ENCODE data around the gene MRPL21. TPM values are rescaled to one million over a fixed set of nuclear protein-coding genes. Genes with fewer than 3 reads are reported as not detected.
"Not testable (repeated sequence)": the region's sequence is repeated elsewhere in the genome, so short reads cannot be mapped to it uniquely, and the experiment has no call there.

MRPL21 gene
- total RNA-seq, 1 donor from 2014 or later: 53.2 TPM

GRCh38 chr11:68856425-68857030 is 47.1 kb downstream of the MRPL21 start:
- not testable (repeated sequence) for H3K27ac ChIP-seq (ENCODE audit: low read depth, low read length); H3K9me3 ChIP-seq (ENCODE audit: control insufficient read depth in 3 of 3, low read length in 3 of 3); H3K4me3 ChIP-seq (ENCODE audit: low read length in 3 of 3); H3K9ac ChIP-seq (ENCODE audit: low read depth in 1 of 3, low read length in 3 of 3); H3K36me3 ChIP-seq (ENCODE audit: control insufficient read depth in 3 of 3, insufficient read depth in 3 of 3, low read length in 3 of 3)
- Histone ChIP-seq H3K27me3 (ENCODE audit: control insufficient read depth in 3 of 3, insufficient read depth in 3 of 3, low read length in 3 of 3) (peaks cover 8 to 29% (median 19%) of the 10 kb centered on the region in 3 donors), H3K4me1 (ENCODE audit: control insufficient read depth in 3 of 3, insufficient read depth in 3 of 3, low read length in 3 of 3) (peaks cover 0 to 17% (median 0%) of the 10 kb centered on the region in 3 donors)

- H3K4me1 ChIP-seq (ENCODE audit: control insufficient read depth in 3 of 3, insufficient read depth in 3 of 3, low read length in 3 of 3): peaks cover 0 to 17% (median 0%) of the 10 kb centered on the region in 3 donors
- peak overlapping the region in 2 of 3 donors; percentile 14 to 45 for H3K9ac ChIP-seq (ENCODE audit: low read depth in 1 of 3, low read length in 3 of 3)
- H3K27ac ChIP-seq (ENCODE audit: low read depth, low read length): peak overlapping the region; percentile 30
Measured at GRCh38 chr11:68855205-68855981, 48.2 kb downstream of the MRPL21 start.

GRCh38 chr11:68854273-68854958 is 49.2 kb downstream of the MRPL21 start:
- H3K36me3 ChIP-seq (ENCODE audit: control insufficient read depth in 3 of 3, insufficient read depth in 3 of 3, low read length in 3 of 3): no peaks in the 10 kb centered on the region
- H3K27me3 ChIP-seq (ENCODE audit: control insufficient read depth in 3 of 3, insufficient read depth in 3 of 3, low read length in 3 of 3): peaks cover 9 to 29% (median 19%) of the 10 kb centered on the region in 3 donors
- no peak overlapping the region for H3K9ac ChIP-seq (ENCODE audit: low read depth in 1 of 3, low read length in 3 of 3)
- H3K4me3 ChIP-seq (ENCODE audit: low read length in 3 of 3): no peak overlapping the region
- no peak overlapping the region for H3K27ac ChIP-seq (ENCODE audit: low read depth, low read length)
- peaks cover 0 to 17% (median 0%) of the 10 kb centered on the region in 3 donors for H3K4me1 ChIP-seq (ENCODE audit: control insufficient read depth in 3 of 3, insufficient read depth in 3 of 3, low read length in 3 of 3)
- H3K9me3 ChIP-seq (ENCODE audit: control insufficient read depth in 3 of 3, low read length in 3 of 3): no peaks in the 10 kb centered on the region

More at GRCh38 chr11:68855205-68855981, 48.2 kb downstream of the MRPL21 start:
- Histone ChIP-seq H3K36me3 (ENCODE audit: control insufficient read depth in 3 of 3, insufficient read depth in 3 of 3, low read length in 3 of 3) (no peaks in the 10 kb centered on the region), H3K9me3 (ENCODE audit: control insufficient read depth in 3 of 3, low read length in 3 of 3) (no peaks in the 10 kb centered on the region), H3K4me3 (ENCODE audit: low read length in 3 of 3) (peak overlapping the region; percentile 40 to 60 (median 59)), H3K27me3 (ENCODE audit: control insufficient read depth in 3 of 3, insufficient read depth in 3 of 3, low read length in 3 of 3) (peaks cover 8 to 29% (median 19%) of the 10 kb centered on the region in 3 donors)

- H3K4me1 ChIP-seq (ENCODE audit: control insufficient read depth in 3 of 3, insufficient read depth in 3 of 3, low read length in 3 of 3): peaks cover 0 to 14% (median 0%) of the 10 kb centered on the region in 3 donors
Measured at GRCh38 chr11:68852628-68853027, 51.0 kb downstream of the MRPL21 start.

GRCh38 chr11:68848429-68848828 is 55.2 kb downstream of the MRPL21 start:
- Histone ChIP-seq H3K4me1 (ENCODE audit: control insufficient read depth in 3 of 3, insufficient read depth in 3 of 3, low read length in 3 of 3) (peaks cover 9 to 11% (median 10%) of the 10 kb centered on the region in 3 donors), H3K27me3 (ENCODE audit: control insufficient read depth in 3 of 3, insufficient read depth in 3 of 3, low read length in 3 of 3) (peaks cover under 1 to 6% (median 2%) of the 10 kb centered on the region in 3 donors), H3K27ac (ENCODE audit: low read depth, low read length) (no peak overlapping the region), H3K9ac (ENCODE audit: low read depth in 1 of 3, low read length in 3 of 3) (no peak overlapping the region), H3K36me3 (ENCODE audit: control insufficient read depth in 3 of 3, insufficient read depth in 3 of 3, low read length in 3 of 3) (no peaks in the 10 kb centered on the region), H3K9me3 (ENCODE audit: control insufficient read depth in 3 of 3, low read length in 3 of 3) (no peaks in the 10 kb centered on the region), H3K4me3 (ENCODE audit: low read length in 3 of 3) (no peak overlapping the region)

More at GRCh38 chr11:68852628-68853027, 51.0 kb downstream of the MRPL21 start:
- Histone ChIP-seq H3K9ac (ENCODE audit: low read depth in 1 of 3, low read length in 3 of 3) (no peak overlapping the region), H3K9me3 (ENCODE audit: control insufficient read depth in 3 of 3, low read length in 3 of 3) (no peaks in the 10 kb centered on the region), H3K36me3 (ENCODE audit: control insufficient read depth in 3 of 3, insufficient read depth in 3 of 3, low read length in 3 of 3) (no peaks in the 10 kb centered on the region), H3K27me3 (ENCODE audit: control insufficient read depth in 3 of 3, insufficient read depth in 3 of 3, low read length in 3 of 3) (peaks cover 9 to 29% (median 19%) of the 10 kb centered on the region in 3 donors), H3K4me3 (ENCODE audit: low read length in 3 of 3) (no peak overlapping the region), H3K27ac (ENCODE audit: low read depth, low read length) (no peak overlapping the region)

- H3K36me3 ChIP-seq (ENCODE audit: control insufficient read depth in 3 of 3, insufficient read depth in 3 of 3, low read length in 3 of 3): no peaks in the 10 kb centered on the region
- no peaks in the 10 kb centered on the region for H3K9me3 ChIP-seq (ENCODE audit: control insufficient read depth in 3 of 3, low read length in 3 of 3)
- H3K4me1 ChIP-seq (ENCODE audit: control insufficient read depth in 3 of 3, insufficient read depth in 3 of 3, low read length in 3 of 3): peaks cover 11 to 16% (median 12%) of the 10 kb centered on the region in 3 donors
Measured at GRCh38 chr11:68847395-68847794, 56.2 kb downstream of the MRPL21 start.

GRCh38 chr11:68845351-68846002 is 58.2 kb downstream of the MRPL21 start:
- Histone ChIP-seq H3K27me3 (ENCODE audit: control insufficient read depth in 3 of 3, insufficient read depth in 3 of 3, low read length in 3 of 3) (peaks cover 0 to 2% (median 0%) of the 10 kb centered on the region in 3 donors), H3K4me1 (ENCODE audit: control insufficient read depth in 3 of 3, insufficient read depth in 3 of 3, low read length in 3 of 3) (peaks cover 16 to 26% (median 18%) of the 10 kb centered on the region in 3 donors), H3K36me3 (ENCODE audit: control insufficient read depth in 3 of 3, insufficient read depth in 3 of 3, low read length in 3 of 3) (no peaks in the 10 kb centered on the region), H3K27ac (ENCODE audit: low read depth, low read length) (no peak overlapping the region), H3K9me3 (ENCODE audit: control insufficient read depth in 3 of 3, low read length in 3 of 3) (no peaks in the 10 kb centered on the region), H3K4me3 (ENCODE audit: low read length in 3 of 3) (no peak overlapping the region), H3K9ac (ENCODE audit: low read depth in 1 of 3, low read length in 3 of 3) (no peak overlapping the region)

More at GRCh38 chr11:68847395-68847794, 56.2 kb downstream of the MRPL21 start:
- no peak overlapping the region for H3K9ac ChIP-seq (ENCODE audit: low read depth in 1 of 3, low read length in 3 of 3)
- no peak overlapping the region for H3K27ac ChIP-seq (ENCODE audit: low read depth, low read length)
- H3K4me3 ChIP-seq (ENCODE audit: low read length in 3 of 3): no peak overlapping the region
- peaks cover 0 to 2% (median under 1%) of the 10 kb centered on the region in 3 donors for H3K27me3 ChIP-seq (ENCODE audit: control insufficient read depth in 3 of 3, insufficient read depth in 3 of 3, low read length in 3 of 3)

GRCh38 chr11:68844801-68845200 is 58.8 kb downstream of the MRPL21 start:
- Histone ChIP-seq H3K4me3 (ENCODE audit: low read length in 3 of 3) (no peak overlapping the region), H3K9ac (ENCODE audit: low read depth in 1 of 3, low read length in 3 of 3) (no peak overlapping the region), H3K36me3 (ENCODE audit: control insufficient read depth in 3 of 3, insufficient read depth in 3 of 3, low read length in 3 of 3) (no peaks in the 10 kb centered on the region), H3K9me3 (ENCODE audit: control insufficient read depth in 3 of 3, low read length in 3 of 3) (no peaks in the 10 kb centered on the region), H3K27me3 (ENCODE audit: control insufficient read depth in 3 of 3, insufficient read depth in 3 of 3, low read length in 3 of 3) (no peaks in the 10 kb centered on the region), H3K4me1 (ENCODE audit: control insufficient read depth in 3 of 3, insufficient read depth in 3 of 3, low read length in 3 of 3) (peaks cover 22 to 33% (median 24%) of the 10 kb centered on the region in 3 donors), H3K27ac (ENCODE audit: low read depth, low read length) (no peak overlapping the region)

GRCh38 chr11:68844376-68844775 is 59.3 kb downstream of the MRPL21 start:
- H3K36me3 ChIP-seq (ENCODE audit: control insufficient read depth in 3 of 3, insufficient read depth in 3 of 3, low read length in 3 of 3): no peaks in the 10 kb centered on the region
- H3K27ac ChIP-seq (ENCODE audit: low read depth, low read length): no peak overlapping the region
- H3K4me3 ChIP-seq (ENCODE audit: low read length in 3 of 3): peak overlapping the region in 1 of 3 donors; percentile 70
- no peaks in the 10 kb centered on the region for H3K9me3 ChIP-seq (ENCODE audit: control insufficient read depth in 3 of 3, low read length in 3 of 3)
- H3K4me1 ChIP-seq (ENCODE audit: control insufficient read depth in 3 of 3, insufficient read depth in 3 of 3, low read length in 3 of 3): peaks cover 27 to 37% (median 28%) of the 10 kb centered on the region in 3 donors
- peak overlapping the region in 1 of 3 donors; percentile 25 for H3K9ac ChIP-seq (ENCODE audit: low read depth in 1 of 3, low read length in 3 of 3)
- no peaks in the 10 kb centered on the region for H3K27me3 ChIP-seq (ENCODE audit: control insufficient read depth in 3 of 3, insufficient read depth in 3 of 3, low read length in 3 of 3)
